Sigmoid colon (tissue), 7 donors: Measurements from ENCODE around the gene ITPA. TPM values are rescaled to one million over a fixed set of nuclear protein-coding genes. Genes with fewer than 3 reads are reported as not detected.

Source experiments
- DNase-seq: peaks from one replicate; pipeline ENCODE4 v3.0.0-alpha.2; 2019
- H3K27ac ChIP-seq, 4 donors: fragments of 200-600 bp; sonication (generic); one replicate each; pipeline ENCODE4 v1.5.1; 2016 to 2019; ENCODE audit warnings: mild to moderate bottlenecking in 1 of 4
- H3K27me3 ChIP-seq, 3 donors: fragments of 200-600 bp; sonication (generic); one replicate each; pipeline ENCODE4 v1.5.1; 2019; ENCODE audit warnings: mild to moderate bottlenecking in 1 of 3
- H3K36me3 ChIP-seq, 4 donors: fragments of 200-600 bp; sonication (generic); one replicate each; pipeline ENCODE4 v1.5.1; 2016 to 2019
- H3K4me1 ChIP-seq, 4 donors: fragments of 200-600 bp; sonication (generic); one replicate each; pipeline ENCODE4 v1.5.1; 2017 to 2019
- H3K4me3 ChIP-seq, 4 donors: fragments of 200-600 bp; sonication (generic); one replicate each; pipeline ENCODE4 v1.5.1; 2017 to 2019; ENCODE audit warnings: mild to moderate bottlenecking in 2 of 4, moderate library complexity in 1 of 4
- H3K9me3 ChIP-seq, 4 donors: fragments of 200-600 bp in 3 of 4; sonication (generic) in 3 of 4; one replicate each; pipeline versions ENCODE4 v1.5.1 to v1.6.1; 2013 to 2019
- CTCF ChIP-seq, 4 experiments: fragments of 450-650 bp in 3 of 4; fragments of 200-600 bp in 1 of 4; IDR thresholded peaks; one replicate each; pipeline ENCODE4 v1.5.1; 2016 to 2019; ENCODE audit warnings: antibody characterized with exemption in 4 of 4, mild to moderate bottlenecking in 3 of 4, moderate library complexity in 2 of 4
- EP300 ChIP-seq, 4 donors: sonication (generic); formaldehyde crosslinking; IDR thresholded peaks; one replicate each; pipeline ENCODE4 v1.6.1; 2017; ENCODE audit warnings: antibody characterized with exemption in 4 of 4
- POLR2A ChIP-seq, 2 donors: fragments of 450-650 bp; IDR thresholded peaks; one replicate each; pipeline ENCODE4 v1.6.1; 2016; ENCODE audit warnings: antibody characterized with exemption in 2 of 2, mild to moderate bottlenecking in 2 of 2, moderate library complexity in 2 of 2
- POLR2AphosphoS5 ChIP-seq, 4 donors: sonication (generic); formaldehyde crosslinking; IDR thresholded peaks; one replicate each; pipeline ENCODE4 v1.6.1; 2017; ENCODE audit warnings: antibody characterized with exemption in 4 of 4
- WGBS, 2 donors: extraction: QIAGEN DNeasy Blood & Tissue Kit; methylation state at CpG; one replicate each; pipeline ENCODE4 v1.1.7; 2013; 5-methylcytosine and 5-hydroxymethylcytosine counted together
- intact Hi-C: fragments of 100-400 bp; cut with DNase I; formaldehyde crosslinking; loops from one replicate; pipeline ENCODE4 v1.15.1; 2023
- polyA plus RNA-seq, 3 donors: library from polyadenylated mRNA; stranded (reverse); fragments of 200-250 nt; gene quantifications; one replicate each; pipeline ENCODE4 v1.2.3, GENCODE V29; 2013
- total RNA-seq, 4 donors: library from RNA; depleted of rRNA; stranded (reverse); fragments of >200 nt; gene quantifications; one replicate each; pipeline ENCODE4 v1.1.0, GENCODE V29; 2016
- donor health status: healthy with polysubstance abuse.
- donor health status: Bipolar disorder and iron deficiency.
- donor health status: healthy.

ITPA gene
- total and polyA plus RNA-seq, 7 donors = 17.1 to 92.5 (median 31.7) TPM

GRCh38 chr20:3245156-3245555 lies 35.9 kb downstream of the ITPA start:
- DNase-seq = no peak
- Histone ChIP-seq H3K27me3 (peaks cover under 1 to 66% (median 14%) of the 10 kb centered on the region in 3 donors), H3K36me3 (peaks cover 0 to 1% (median 0%) of the 10 kb centered on the region in 4 donors), H3K4me3 (no peak overlapping the region), H3K9me3 (no peaks in the 10 kb centered on the region), H3K27ac (no peak overlapping the region), H3K4me1 (peaks cover 0 to 16% (median 12%) of the 10 kb centered on the region in 4 donors)
- TF ChIP-seq CTCF (IDR thresholded peaks at IDR 0.05) (no peak), POLR2A (IDR thresholded peaks at IDR 0.05) (no peak), EP300 (IDR thresholded peaks at IDR 0.05) (no peak), POLR2AphosphoS5 (IDR thresholded peaks at IDR 0.05) (no peak)
- 62 to 73% methylated on average over 2 of the region's 2 CpGs for WGBS, 2 donors
- intact Hi-C loops = no loop called here

GRCh38 chr20:3245711-3246110 lies 36.4 kb downstream of the ITPA start:
- no peak for TF ChIP-seq EP300 (IDR thresholded peaks at IDR 0.05)
- TF ChIP-seq POLR2AphosphoS5 (IDR thresholded peaks at IDR 0.05) = no peak
- TF ChIP-seq CTCF (IDR thresholded peaks at IDR 0.05) = no peak
- TF ChIP-seq POLR2A (IDR thresholded peaks at IDR 0.05) = no peak
- H3K27ac ChIP-seq = no peak overlapping the region
- H3K36me3 ChIP-seq = peaks cover 0 to 7% (median 0%) of the 10 kb centered on the region in 4 donors
- no peak overlapping the region for H3K4me3 ChIP-seq
- 50 to 65% methylated on average over 4 of the region's 4 CpGs for WGBS, 2 donors
- H3K27me3 ChIP-seq = peaks cover 0 to 60% (median 8%) of the 10 kb centered on the region in 3 donors
- intact Hi-C loops = no loop called here
- H3K9me3 ChIP-seq = no peaks in the 10 kb centered on the region
- DNase-seq = no peak
- H3K4me1 ChIP-seq = peaks cover 0 to 16% (median 12%) of the 10 kb centered on the region in 4 donors

GRCh38 chr20:3246682-3247081 lies 37.4 kb downstream of the ITPA start:
- no peak for TF ChIP-seq POLR2AphosphoS5 (IDR thresholded peaks at IDR 0.05)
- TF ChIP-seq EP300 (IDR thresholded peaks at IDR 0.05) = no peak
- no peak for TF ChIP-seq CTCF (IDR thresholded peaks at IDR 0.05)
- no peak for TF ChIP-seq POLR2A (IDR thresholded peaks at IDR 0.05)
- H3K4me1 ChIP-seq = peaks cover 0 to 16% (median 12%) of the 10 kb centered on the region in 4 donors
- intact Hi-C loops = no loop called here
- 94% methylated on average over 1 of the region's 1 CpG for WGBS, 2 donors
- H3K9me3 ChIP-seq = no peaks in the 10 kb centered on the region
- no peak overlapping the region for H3K4me3 ChIP-seq
- no peak overlapping the region for H3K27ac ChIP-seq
- no peak for DNase-seq
- peaks cover 0 to 16% (median 3%) of the 10 kb centered on the region in 4 donors for H3K36me3 ChIP-seq
- H3K27me3 ChIP-seq = peaks cover 0 to 50% (median 7%) of the 10 kb centered on the region in 3 donors

GRCh38 chr20:3247638-3248037 lies 38.3 kb downstream of the ITPA start:
- intact Hi-C loops = no loop called here
- 72 to 81% methylated on average over 4 of the region's 4 CpGs for WGBS, 2 donors
- Histone ChIP-seq H3K27ac (no peak overlapping the region), H3K4me1 (peaks cover 0 to 16% (median 12%) of the 10 kb centered on the region in 4 donors), H3K36me3 (peaks cover 0 to 25% (median 10%) of the 10 kb centered on the region in 4 donors), H3K27me3 (peaks cover 0 to 43% (median 7%) of the 10 kb centered on the region in 3 donors), H3K9me3 (no peaks in the 10 kb centered on the region), H3K4me3 (no peak overlapping the region)
- DNase-seq = no peak
- no peak for TF ChIP-seq POLR2AphosphoS5 (IDR thresholded peaks at IDR 0.05)
- no peak for TF ChIP-seq CTCF (IDR thresholded peaks at IDR 0.05)
- TF ChIP-seq POLR2A (IDR thresholded peaks at IDR 0.05) = no peak
- TF ChIP-seq EP300 (IDR thresholded peaks at IDR 0.05) = no peak
